GM19463 (cell line): ENCODE results near the gene KCNH6.

ENCODE experiments used
- ATAC-seq: cut with Tn5 transposase; IDR thresholded peaks from one replicate; pipeline ENCODE4 v1.9.1; 2021; ENCODE audit warnings: mild to moderate bottlenecking, moderate library complexity; ENCODE audit not compliant: unreplicated experiment

The KCNH6 gene

DNA sequence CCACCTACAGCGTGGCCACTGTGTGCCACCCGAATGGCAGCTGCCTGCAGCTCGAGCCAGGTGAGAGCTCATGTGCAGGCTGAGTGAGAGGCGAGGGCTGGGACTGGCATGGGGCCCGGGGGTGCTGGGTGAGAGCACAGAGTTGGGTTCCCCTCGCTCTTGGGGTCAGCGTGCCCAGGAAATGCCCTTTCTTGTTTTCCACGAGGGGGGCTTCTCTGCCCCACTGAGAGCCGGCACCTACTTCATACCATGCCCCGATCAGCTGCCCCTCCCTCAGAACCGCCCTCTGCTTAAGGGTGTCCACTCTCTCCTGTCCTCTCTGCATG lies 36.2 kb upstream of the KCNH6 start:
- no peak for ATAC-seq

DNA sequence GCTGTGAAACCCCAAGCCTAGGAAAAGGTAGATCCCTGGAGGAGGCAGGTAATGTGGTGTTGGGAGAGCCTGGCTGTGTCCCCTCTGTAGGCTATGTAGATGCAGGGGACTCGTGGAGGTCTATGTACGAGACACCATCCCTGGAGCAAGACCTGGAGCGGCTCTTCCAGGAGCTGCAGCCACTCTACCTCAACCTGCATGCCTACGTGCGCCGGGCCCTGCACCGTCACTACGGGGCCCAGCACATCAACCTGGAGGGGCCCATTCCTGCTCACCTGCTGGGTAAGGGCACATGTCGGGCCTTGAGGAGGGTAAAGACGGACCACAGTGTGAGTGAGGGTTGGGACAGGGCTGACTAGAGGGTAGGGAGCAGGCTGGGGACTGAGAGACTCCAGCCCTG lies 34.3 kb upstream of the KCNH6 start:
- no peak for ATAC-seq

DNA sequence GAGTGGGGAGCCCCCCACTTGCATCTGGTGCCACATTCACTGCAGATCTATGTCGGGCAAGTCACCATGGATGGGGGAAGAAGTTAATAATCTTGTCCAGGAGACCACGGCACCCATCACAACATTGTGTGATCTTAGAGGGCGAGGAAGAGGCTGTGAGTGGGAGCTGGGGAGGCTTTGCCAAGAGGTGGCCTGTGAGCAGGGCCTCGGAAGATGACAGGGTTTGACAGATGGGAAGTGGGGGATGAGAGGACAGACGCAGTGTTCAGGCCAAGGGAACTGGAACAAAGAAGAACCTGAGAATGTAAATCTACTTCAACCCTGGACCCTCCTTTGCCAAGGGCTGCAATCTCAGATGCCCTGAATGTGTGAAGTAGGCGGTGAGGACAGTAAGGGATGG lies 33.9 kb upstream of the KCNH6 start:
- no peak for ATAC-seq

DNA sequence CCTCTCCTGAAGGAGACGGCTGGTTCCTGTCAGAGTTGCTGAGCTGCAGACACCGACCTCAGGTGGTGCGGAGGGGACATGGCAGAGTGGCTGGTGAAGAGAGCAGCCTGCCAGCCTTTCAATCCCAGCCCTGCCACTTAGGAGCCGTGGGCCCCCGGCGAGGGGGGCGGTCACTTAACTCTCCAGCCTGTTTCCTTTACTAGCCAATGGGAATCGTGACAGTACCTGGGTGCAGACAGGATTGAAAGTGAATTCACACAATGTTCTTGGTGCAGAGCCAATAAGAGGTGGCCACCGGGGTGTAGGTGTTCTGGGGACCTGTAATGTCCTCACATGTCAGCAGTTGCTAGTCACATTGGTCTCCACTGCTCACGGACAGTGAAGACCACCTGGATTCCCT lies 32.8 kb upstream of the KCNH6 start:
- ATAC-seq, result no peak

DNA sequence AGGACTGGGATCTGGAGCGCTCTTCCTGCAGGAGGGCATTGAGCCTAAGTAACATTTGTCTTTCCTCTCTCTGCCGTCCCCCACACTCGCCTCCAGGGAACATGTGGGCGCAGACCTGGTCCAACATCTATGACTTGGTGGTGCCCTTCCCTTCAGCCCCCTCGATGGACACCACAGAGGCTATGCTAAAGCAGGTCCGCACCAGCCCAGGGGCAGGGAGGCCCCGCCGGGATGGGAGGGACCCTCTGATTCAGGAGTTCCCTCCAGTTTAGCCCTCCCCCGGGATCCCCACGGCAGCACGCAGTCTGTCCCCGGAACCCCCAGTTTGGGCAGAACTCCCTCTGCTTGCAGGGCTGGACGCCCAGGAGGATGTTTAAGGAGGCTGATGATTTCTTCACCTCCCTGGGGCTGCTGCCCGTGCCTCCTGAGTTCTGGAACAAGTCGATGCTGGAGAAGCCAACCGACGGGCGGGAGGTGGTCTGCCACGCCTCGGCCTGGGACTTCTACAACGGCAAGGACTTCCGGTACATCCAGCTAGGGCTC lies 32.2 kb upstream of the KCNH6 start:
- ATAC-seq, result no peak

DNA sequence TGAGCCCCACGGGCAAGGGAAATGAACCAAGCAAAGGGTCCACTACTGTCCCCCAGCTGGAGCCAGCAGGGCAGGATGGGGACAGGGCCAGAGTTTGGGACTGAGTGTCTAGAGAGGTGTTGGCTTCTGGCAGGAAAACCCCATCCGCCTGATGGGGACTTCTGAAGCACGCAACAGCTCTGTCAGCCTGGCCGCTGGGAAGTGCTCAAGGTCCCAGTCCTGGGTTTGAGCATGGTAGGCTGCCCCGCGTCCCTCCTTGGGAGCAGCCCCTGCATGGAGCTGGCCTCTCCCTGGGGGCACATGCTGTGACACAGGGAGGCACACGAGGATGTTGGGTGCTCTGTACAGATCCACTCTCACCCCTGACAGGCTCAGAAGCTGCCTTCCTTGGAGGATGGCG lies 31.7 kb upstream of the KCNH6 start:
- ATAC-seq, result no peak

DNA sequence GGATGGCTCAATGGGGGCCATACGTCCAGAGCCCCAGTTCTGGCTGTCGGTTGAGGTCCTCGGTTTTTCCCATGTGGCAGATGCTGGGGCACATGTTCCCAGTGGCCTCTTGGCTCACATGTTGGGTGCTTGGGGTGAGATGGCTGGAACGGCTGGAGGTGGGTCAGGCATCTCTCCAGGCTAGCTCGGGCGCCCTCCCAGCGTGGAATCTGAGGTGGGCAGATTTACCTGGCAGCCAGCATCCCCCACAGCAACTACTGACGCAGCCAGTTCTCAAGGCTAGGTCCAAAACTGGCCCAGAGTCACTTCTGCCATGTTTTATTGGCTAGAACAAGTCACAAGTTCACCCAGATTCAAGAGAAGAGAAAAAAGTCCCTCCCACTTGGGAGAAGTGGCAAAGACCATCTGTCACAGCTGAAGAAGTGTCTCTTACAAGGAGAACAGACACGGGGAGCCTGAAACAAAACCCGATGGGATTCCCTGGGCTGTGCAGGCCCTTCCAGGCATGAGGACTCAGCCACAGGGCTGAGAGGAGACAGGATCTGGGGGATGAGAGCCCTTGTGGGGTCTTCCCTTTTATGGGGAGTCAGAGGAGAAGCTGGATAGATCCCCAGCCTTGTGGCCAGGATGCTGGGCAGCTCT lies 31.1 kb upstream of the KCNH6 start:
- ATAC-seq, result no peak

DNA sequence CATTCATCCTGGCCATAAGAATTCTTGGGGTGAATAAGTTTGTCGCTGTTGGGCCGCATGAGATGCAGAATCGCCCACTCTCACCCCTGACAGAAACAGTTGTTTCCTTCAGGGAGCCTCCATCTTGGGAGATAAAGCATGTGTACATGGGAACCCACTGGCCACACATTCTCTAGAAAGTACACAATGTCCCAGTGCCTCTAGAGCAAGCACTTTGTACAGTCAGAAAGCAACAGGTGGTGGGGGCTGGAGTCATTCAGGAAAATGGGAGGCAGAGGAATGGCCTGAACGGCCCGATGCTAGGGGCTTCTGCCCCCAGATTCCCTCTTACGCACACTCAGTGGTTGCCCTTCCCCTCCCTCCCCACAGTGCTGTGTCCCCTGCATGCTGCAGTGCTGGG lies 30.2 kb upstream of the KCNH6 start:
- no peak for ATAC-seq

DNA sequence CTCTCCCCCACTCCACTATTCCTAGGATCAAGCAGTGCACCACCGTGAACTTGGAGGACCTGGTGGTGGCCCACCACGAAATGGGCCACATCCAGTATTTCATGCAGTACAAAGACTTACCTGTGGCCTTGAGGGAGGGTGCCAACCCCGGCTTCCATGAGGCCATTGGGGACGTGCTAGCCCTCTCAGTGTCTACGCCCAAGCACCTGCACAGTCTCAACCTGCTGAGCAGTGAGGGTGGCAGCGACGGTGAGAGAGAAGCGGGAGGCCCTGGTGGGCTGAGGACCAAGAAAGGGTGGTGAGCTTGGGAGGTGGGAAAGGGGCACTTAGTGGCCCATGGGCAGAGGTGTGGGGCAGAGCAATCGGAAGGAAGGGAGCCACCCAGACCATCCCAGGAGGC lies 29.7 kb upstream of the KCNH6 start:
- ATAC-seq, result no peak

DNA sequence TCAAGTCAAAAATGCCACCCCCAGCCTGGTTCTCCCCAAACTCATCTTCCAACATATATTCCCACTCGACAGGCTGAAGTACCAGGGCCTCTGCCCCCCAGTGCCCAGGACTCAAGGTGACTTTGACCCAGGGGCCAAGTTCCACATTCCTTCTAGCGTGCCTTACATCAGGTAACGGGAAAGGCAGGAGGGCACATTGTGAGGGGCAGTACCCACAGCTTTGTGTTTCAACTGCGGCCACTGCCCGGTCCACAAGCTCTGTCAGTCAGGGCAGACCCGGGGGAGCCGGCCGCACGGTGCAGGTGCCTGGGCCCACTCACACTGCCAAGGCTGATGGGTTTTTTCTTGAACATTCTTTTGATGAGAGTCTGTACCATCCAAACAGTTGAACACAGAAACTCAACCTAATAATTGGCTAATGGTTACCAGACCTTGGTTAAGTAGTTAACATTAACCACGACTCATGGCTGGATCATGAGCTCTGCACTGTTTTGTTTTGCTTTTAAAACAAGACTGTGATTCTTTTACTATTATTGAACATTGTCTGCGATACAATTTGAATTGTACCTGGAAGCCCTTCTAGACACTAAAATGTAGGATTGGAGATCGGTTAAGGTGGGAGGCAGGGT lies 28.7 kb upstream of the KCNH6 start:
- no peak for ATAC-seq

DNA sequence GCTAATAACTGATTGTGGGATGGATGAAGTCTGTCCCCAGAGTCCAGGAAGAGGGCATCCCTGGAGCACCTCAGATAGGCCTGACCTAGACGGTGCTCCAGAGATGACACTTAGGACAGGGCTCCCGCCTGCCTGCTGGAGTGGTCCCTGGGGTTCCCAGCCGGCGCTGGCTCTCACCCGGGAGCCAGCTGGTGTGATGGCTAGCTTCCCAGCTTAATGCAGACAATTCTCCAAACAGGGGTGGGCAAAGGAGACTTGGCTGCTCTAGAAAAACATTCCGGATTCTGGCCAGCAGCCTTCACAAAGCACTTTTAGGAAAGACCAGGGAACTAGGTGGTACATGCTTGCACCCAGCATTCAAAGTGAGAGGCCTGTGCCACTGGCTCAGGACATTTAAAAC lies 27.7 kb upstream of the KCNH6 start:
- ATAC-seq, result no peak

DNA sequence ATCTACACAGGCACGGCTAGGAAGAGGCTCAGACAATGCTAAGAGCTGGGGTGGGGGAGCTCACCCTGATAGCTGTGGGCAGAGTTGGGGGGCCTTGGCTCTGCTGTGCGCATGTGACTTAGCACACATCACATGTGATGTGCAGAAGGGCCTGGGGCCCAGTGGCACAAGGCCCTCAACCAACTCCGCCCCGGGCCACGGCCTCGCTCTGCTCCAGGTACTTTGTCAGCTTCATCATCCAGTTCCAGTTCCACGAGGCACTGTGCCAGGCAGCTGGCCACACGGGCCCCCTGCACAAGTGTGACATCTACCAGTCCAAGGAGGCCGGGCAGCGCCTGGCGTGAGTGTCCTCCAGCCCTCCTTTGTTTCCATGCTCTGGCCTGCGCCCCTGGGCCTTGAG lies 27.0 kb upstream of the KCNH6 start:
- ATAC-seq, result no peak

DNA sequence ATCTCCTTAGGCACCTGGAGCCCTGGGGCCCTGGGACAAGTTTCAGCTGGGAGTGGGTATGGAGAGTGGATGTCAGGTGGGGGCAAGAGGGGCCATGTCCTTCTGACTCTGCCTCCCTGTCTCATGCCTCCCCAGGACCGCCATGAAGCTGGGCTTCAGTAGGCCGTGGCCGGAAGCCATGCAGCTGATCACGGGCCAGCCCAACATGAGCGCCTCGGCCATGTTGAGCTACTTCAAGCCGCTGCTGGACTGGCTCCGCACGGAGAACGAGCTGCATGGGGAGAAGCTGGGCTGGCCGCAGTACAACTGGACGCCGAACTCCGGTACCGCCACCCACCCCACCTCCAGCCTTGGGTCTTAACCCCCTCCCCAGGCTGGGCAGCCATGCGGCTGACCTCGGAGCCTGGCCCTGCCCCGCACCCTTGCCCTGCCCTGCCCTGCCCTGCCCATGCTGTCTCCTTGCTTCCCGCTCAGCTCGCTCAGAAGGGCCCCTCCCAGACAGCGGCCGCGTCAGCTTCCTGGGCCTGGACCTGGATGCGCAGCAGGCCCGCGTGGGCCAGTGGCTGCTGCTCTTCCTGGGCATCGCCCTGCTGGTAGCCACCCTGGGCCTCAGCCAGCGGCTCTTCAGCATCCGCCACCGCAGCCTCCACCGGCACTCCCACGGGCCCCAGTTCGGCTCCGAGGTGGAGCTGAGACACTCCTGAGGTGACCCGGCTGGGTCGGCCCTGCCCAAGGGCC lies 26.3 kb upstream of the KCNH6 start:
- no peak for ATAC-seq

DNA sequence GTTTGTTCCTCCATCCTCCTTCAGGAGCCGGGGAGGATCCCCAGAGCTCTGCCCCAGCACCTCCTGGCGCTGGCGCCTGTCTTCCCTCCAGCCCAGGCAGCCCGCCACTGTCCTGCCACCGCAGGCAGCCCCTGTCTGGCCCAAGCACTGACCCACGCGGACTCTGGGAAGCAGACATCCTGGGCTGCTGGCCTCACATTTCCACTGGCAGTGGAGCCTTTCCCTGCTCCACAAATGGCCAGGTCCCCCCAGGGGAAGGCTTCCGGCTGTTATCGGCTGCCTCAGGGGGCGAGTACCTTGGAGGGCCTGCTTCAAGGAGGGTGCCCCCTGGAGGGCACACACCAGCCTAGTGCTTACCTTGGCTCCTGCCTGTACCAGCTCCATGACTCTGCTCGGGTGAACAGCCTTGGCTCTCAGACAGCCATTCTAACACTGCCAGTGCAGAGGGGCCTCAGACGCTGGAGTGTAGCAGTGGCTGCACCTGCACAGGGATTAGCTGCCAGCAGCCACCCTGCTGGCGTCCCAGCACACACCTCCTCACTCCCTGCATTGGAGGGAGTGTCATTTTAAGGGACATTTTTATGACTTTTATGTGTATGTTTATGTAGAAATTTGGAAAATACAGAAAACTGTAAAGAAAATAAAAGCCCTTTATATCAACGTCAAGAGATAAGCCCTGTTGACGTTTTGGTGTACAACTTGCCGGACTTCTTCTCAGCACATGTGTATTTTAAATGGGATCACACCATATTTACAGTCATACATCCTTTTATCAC lies 25.3 kb upstream of the KCNH6 start:
- no peak for ATAC-seq

DNA sequence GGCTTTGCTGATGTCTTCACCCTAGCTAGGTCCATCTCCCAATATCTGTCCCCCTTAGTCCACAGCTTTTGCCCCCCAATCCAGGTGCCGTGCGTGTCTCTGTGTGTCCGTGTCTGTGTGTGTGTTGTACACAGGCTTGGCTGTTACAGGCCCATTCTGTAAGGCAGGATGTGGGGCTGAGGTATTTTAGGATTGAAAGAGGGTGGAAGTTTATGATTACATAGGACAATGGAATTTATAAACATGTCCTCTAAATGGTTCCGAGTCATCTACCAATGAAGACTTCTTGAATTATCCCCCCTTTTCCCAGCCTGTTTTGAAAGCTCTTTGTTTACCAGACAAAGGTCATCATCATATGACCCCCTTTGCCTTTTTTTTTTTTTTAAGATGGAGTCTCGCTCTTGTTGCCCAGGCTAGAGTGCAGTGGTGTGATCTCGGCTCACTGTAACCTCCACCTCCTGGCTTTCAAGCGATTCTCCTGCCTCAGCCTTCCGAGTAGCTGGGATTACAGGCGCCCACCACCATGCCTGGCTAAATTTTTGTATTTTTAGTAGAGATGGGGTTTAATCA lies 24.4 kb upstream of the KCNH6 start:
- ATAC-seq, result no peak

DNA sequence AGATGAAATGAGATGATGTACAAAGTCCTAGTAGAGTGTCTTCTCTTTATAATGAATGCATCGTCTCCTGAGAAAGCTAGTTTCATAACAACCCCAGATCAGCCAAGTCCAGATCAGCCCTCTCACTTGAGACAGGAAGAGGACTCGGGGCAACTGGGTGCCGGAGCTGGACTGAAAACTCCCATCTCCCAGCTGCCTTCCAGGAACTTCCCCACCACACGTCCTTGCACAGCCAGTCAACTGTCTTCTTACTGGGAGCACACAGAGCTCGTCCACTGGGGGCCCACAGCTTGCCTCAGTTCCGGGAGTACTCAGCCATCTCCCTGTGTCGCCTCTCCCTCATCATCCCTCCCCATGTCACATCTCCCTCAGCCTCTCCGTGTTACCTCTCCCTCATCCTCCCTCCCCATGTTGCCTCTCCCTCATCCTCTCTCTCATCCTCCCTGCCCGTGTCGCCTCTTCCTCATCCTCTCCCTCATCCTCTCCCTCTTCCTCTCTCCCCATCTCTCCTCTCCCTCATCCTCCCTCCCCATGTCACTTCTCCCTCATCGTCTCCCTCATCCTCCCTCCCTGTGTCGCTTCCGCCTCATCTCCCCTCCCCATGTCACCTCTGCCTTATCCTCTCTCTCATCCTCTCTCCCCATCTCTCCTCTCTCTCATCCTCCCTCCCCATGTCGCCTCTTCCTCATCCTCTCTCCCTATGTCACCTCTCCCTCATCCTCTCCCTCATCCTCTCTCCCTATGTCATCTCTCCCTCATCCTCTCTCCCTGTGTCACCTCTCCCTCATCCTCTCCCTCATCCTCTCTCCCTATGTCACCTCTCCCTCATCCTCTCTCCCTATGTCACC lies 22.4 kb upstream of the KCNH6 start:
- no peak for ATAC-seq

DNA sequence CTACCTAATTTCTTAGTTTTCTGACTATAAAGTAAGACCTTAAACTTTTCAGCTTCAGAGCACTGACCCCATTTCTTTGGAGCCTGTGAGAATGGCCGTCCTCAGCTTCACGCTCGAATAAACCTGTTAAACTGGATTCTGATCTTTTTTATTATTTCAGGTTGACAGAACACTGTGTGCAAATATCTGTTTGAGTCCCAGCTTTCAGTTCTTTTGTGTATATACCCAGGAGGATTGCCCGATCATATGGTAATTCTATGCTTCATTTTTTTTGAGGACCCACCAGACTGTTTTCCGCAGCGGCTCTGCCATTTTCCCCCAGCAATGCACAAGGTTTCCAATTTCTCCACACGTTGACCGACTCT lies 19.8 kb upstream of the KCNH6 start:
- no peak for ATAC-seq

DNA sequence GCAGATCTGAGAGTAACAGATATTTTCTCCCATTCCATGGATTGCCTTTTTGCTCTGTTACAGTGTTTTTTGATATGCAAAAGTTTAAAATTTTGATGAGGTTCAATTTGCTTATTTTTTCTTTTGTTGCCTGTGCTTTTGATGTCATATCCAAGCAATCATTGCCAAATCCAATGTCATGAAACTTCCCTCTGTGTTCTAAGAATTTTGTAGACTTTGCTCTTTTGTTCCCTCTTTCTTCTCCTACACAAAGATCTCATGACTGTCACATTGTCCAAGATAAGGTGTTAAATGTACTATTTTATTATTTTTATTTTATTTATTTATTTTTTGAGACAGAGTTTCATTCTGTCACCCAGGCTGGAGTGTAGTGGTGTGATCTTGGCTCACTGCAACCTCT lies 18.9 kb upstream of the KCNH6 start:
- no peak for ATAC-seq

DNA sequence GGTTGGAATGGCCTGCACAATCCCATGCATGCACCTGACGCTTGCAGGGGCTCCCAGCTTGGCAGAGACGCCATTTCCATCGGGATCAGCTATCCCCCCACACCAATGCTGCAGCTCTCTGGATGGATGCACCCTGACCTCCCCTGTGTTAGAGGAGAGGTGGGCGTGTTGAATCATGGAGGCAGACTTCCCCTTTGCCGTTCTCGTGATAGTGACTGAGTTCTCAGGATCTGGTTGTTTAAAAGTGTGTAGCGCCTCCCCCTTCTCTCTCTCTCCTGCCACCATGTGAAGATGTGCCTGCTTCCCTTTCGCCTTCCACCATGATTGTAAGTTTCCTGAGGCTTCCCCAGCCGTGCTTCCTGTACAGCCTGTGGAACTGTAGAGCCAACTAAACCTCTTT lies 17.8 kb upstream of the KCNH6 start:
- ATAC-seq, result no peak

DNA sequence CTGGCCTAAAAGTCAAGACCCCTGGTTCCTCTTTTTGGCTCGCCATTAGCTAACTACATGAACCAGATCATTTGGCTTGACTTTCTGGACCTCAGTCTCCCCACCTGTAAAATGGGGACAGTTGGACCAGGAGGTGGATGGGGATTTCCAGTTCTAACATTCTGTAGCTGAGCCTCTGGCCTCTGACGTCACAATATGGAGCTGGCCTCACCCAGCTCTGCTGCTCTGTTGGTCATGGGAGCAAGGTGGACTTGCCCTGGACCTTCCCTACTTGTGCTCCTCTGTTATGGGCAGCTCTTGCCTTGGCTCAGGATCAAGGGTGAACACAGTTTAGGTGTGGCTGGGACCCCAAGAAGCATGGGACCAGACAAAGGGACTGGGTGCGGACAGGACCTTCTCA lies 16.5 kb upstream of the KCNH6 start:
- no peak for ATAC-seq
